DMS 273 (cell line): ENCODE data around the gene ARHGEF10L.

ENCODE experiments used
- DNase-seq: peaks from one replicate; lab custom pipeline; 2025; ENCODE audit not compliant: unreplicated experiment; lab: John Stamatoyannopoulos, UW

Gene ARHGEF10L

DNA sequence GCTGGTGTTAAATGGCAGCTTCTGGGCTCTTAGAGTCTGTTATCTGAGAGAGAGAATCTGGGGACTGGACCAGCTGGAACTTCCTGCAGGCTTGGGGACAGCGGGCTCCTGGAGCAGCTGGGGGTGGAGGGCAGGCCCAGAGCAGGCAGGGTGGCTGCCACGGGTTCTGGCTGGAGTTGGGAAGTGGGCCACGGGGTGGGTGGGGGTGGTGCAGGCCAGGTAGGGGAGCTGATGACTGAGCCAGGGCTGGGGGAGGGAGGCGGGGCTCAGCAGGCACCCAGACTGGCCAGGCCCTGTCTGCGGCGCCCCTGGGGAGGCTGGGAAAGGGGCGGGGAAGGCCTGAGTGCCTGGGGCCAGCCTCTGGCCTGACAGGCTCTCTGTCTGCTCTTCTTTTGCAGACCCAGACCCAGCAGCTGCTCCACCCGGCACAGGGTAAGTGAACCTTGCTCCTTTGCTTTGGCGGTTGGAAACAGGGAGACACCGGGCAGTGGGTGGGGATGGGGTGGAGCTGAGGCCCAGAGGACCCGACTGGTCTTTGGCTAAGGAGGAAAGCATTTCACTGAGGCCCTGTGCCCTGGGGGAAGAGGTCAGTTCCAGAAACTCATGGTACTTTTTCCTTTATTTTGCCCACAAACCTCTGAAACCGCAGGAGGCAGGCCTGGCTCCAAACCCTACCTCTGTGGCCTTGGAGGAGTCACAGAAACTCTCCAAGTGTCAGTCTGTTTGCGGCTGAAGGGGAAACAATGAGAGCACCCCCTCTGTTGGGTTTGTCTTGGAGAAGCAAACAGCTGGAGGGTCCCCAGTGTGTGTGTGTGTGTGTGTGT is 48.8 kb downstream of the ARHGEF10L start:
- DNase-seq: peak; percentile 77

DNA sequence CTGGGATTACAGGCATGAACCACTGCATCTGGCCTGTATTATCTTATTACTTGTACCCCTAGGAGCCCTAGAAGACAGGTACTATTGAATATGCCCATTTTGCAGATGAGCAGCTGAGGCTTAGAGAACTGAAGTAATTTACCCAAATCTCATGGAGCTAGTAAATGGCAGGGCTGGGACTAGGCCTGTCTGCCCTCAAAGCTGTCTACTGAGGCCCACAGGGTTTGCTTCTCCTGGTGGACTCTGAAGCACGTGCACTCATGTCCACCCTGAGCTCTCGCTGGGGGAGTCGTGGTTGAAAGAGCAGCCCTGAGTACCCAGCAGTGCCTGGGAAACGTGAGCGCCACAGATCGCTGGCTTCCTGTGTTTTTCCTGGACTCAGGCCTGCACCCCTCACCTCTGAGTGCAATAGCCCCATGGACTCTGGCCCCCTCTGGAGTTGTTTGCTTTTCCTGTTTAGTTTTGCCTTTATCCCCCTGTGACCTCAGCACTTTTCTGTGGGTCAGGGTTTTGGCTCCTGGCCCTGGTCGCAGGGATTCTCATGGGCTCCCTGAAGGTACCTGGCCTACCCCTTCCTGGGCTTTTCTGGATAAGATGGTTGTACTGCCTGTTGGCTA is 52.4 kb downstream of the ARHGEF10L start:
- DNase-seq: no peak

- no peak for DNase-seq
Measured at GRCh38 chr1:17594026-17594425, 54.5 kb downstream of the ARHGEF10L start.

- DNase-seq: no peak
Measured at GRCh38 chr1:17594690-17595601, 55.4 kb downstream of the ARHGEF10L start.

GRCh38 chr1:17595602-17595925 is 56.1 kb downstream of the ARHGEF10L start:
- no peak for DNase-seq

- DNase-seq: no peak
Measured at GRCh38 chr1:17596186-17596585, 56.7 kb downstream of the ARHGEF10L start.

- DNase-seq: no peak
Measured at GRCh38 chr1:17596651-17597509, 57.4 kb downstream of the ARHGEF10L start.

DNA sequence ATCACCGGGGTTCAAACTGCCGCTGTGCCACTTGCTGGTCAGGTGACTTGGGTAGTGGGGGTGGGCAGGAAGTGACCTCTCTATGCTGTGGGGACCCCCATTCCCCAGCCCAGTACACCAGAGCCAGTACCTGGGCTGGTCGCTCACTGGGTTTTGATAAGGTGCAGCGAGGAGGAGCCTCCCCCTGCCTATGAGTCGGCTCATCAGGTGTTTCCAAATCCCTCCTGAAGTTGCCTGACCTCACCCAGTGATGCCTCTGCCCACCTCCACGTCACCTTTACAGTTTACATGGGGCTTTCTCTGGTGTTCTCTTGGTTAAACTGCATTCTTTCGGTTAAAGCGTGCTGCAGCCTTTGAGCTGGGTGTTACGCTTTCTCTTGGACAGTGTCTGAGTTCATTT is 58.2 kb downstream of the ARHGEF10L start:
- DNase-seq: no peak

DNA sequence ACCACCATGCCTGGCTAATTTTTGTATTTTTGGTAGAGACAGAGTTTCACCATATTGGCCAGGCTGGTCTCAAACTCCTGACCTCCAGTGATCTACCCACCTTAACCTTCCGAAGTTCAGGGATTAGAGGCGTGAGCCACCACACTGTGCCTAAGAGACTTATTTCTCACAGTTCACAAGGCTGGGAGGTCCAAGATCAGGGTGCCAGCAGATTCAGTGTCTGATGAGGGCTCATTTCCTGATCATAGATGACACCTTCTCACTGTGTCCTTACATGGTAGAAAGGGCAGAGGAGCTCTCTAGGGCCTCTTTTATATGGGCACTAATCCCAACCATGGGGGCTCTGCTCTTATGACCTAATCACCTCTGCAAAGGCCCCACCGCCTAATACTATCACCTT is 58.8 kb downstream of the ARHGEF10L start:
- no peak for DNase-seq

DNA sequence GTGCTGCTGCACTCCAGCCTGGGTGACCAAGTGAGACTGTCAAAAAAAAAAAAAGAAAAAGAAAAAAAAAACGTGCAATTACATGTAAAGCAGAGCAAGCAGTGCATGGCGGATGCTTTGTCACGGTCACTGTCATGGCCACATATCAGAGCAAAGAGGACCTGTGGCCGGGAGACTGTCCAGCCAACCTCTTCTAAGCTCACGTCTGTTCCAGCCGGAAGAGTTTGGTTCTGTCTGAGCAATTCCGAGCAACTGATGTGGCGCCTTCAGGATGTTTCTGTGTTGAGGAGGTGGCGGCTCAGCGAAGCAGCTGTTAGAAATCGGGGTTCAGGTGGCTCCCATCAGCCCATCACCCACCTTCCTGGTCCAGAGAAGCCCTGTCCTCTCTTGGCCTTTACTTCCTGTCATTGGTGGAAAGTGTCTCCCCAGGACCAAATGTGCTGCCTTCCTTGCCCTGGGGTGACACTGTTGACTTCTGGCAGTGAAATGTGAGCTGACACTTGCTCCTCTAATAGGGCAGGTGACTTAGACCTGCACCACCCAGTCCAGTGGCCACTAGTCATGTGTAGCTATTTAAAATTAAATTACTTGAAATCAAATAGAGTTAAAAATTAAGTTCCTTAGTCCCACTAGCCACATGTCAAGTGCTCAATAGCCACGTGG is 59.9 kb downstream of the ARHGEF10L start:
- DNase-seq: no peak

- no peak for DNase-seq
Measured at GRCh38 chr1:17599954-17600300, 60.4 kb downstream of the ARHGEF10L start.

GRCh38 chr1:17600321-17600720 is 60.8 kb downstream of the ARHGEF10L start:
- DNase-seq: no peak

- no peak for DNase-seq
Measured at GRCh38 chr1:17601643-17602382, 62.3 kb downstream of the ARHGEF10L start.

GRCh38 chr1:17603091-17603841 is 63.8 kb downstream of the ARHGEF10L start:
- DNase-seq: peak; percentile 61

GRCh38 chr1:17605582-17606344 is 66.3 kb downstream of the ARHGEF10L start:
- no peak for DNase-seq

DNA sequence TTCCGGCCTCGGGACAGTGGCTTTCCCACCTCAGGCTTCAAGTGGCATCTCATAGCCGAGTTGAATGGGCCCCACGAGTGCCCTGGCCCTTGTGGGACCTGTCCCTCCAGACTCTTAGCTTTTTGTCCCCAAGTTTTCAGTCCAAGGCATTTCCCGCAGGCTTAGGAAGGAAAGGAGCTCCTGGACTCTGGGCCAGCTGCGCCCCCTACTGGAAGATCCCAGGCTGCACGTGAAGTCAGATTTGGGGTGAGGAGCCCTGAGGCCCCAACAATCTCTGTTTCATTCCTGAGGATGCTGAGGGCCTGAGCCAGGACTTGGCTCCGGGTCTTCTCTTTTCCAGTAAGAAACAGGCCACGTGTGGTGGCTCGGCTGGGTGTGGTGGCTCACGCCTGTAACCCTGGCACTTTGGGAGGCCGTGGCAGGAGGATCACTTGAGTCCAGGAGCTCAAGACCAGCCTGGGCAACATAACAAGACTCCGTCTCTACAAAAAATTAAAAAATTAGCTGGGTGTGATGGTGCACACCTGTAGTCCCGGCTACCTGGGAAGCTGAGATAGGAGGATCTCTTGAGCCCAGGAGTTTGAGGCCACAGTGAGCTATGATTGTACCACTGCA is 67.4 kb downstream of the ARHGEF10L start:
- DNase-seq: peak; percentile 86

GRCh38 chr1:17607644-17608581 is 68.4 kb downstream of the ARHGEF10L start:
- no peak for DNase-seq
